Left ventricle myocardium superior (tissue), 1 donor: ENCODE data around the gene VPS39. TPM values are rescaled to one million over a fixed set of nuclear protein-coding genes. Genes with fewer than 3 reads are reported as not detected.

Experiments used
- ATAC-seq: fragments of 200-7000 bp; cut with Tn5 transposase; one replicate; pipeline ENCODE4 v1.9.1; 2020; ENCODE audit warnings: mild to moderate bottlenecking, moderate library complexity
- DNase-seq: peaks from one replicate; pipeline ENCODE4 v3.0.0-alpha.2; 2020
- intact Hi-C: fragments of 100-400 bp; cut with micrococcal nuclease; formaldehyde crosslinking; loops from one replicate; pipeline ENCODE4 v1.11.0; 2022
- total RNA-seq: library from RNA; stranded (reverse); fragmentation: NEBNext Ultra II Directional; extraction: Animal tissue kit (Norgen Biotek cat#: 25700); gene quantifications from one replicate; pipeline ENCODE4 v1.2.1, GENCODE V29; 2021
- donor health status: DM: no; HTN: yes; CAD: no; lungs with severe emphysema.

VPS39 gene
- total RNA-seq, 1 donor from 2014 or later = 45.3 TPM

DNA sequence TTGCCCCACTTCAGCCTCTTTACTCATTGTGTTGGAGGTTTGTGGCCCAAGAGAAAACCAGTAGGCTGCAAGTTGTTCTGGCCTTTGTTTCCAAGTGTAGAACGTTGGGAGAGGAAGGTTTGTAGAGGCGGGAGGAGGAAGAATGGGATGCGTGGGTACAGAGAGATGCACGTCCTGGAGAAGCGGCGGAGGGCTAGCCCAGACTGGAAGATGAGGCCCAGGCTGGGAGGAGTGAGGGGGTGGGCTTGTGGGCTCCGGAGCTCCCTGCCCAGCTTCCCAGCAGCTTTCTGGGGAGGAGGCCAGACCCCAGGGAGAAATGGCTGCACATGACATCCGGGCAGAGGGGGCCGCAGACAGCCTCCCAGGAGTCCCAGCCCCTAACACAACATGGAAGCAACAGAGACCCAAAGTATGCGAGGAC is 57.0 kb downstream of the VPS39 start:
- no peak for ATAC-seq
- intact Hi-C loops = no loop called here
- DNase-seq = no peak

DNA sequence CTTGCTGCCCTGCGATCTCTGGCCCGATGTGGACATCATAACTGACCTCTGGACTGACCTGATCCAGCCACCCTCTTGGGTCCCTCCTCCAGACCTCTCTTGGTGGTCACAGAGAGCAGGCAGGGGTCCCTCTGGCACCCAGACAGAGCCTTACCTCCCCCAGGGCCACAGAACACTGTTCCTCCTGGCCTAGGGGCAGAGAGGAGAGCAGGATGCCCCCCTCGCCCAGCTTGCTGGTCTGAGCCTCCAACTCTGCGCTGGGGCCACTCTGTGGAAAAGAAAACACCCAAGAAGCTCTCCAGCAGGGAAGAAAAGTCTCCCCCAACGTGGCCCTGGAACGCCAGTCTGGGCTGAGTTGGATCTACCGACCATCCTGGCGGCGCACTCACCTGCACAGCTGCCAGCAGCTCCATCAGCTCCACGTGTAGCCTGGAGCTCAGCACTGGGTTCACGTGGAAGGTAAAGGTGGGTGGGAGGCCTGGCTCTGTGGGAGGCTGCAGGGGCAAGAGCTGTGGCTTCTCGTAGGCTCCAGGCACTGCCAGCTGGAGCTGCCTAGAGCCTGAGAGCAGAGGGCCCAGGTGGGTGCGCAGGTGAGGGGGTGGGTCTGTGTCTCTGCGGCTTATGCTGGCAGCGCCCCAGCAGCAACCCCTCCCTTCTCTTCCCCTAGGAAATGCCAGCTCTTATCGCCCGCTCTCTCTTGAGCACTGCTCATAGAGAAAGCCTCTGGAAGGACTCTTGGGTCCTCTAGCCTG is 57.7 kb downstream of the VPS39 start:
- ATAC-seq (no peak), DNase-seq (no peak)
- intact Hi-C loops = no loop called here

DNA sequence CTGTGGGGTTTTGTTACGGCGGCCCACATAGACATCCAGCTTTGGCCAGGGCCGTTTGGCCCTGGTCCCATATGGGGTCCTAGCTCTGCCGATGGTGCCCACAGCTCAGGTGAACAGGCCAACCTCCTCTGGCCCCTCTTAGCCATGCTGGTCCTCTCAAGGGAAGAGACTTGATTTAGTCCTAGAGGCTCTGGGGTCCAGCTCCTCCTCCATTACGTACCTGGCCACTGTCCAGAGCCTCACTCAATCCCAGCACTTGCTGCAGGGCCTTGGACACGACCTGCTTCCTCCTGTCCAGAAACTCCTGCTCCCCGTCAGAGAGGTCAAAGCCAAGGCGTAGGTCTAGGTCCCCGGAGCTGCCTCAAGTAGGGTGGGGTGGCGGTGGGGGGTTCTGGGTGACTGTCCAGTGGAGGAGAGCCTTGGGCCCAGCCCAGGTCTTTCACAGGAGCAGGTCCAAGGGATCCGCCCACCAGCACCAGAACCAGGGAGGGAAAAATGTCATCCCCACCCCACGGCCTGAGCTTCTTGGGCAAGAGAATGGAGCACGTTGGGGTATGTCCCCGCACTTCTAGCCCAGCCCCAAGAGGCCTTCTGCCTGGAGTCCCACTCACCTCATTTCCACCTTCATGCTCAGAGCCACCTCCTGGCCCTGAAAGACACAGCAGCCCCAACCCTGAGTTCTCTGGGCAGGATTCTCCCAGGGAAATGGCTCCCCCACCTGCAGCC is 58.4 kb downstream of the VPS39 start:
- DNase-seq (no peak), ATAC-seq (no peak)
- intact Hi-C loops = no loop called here

DNA sequence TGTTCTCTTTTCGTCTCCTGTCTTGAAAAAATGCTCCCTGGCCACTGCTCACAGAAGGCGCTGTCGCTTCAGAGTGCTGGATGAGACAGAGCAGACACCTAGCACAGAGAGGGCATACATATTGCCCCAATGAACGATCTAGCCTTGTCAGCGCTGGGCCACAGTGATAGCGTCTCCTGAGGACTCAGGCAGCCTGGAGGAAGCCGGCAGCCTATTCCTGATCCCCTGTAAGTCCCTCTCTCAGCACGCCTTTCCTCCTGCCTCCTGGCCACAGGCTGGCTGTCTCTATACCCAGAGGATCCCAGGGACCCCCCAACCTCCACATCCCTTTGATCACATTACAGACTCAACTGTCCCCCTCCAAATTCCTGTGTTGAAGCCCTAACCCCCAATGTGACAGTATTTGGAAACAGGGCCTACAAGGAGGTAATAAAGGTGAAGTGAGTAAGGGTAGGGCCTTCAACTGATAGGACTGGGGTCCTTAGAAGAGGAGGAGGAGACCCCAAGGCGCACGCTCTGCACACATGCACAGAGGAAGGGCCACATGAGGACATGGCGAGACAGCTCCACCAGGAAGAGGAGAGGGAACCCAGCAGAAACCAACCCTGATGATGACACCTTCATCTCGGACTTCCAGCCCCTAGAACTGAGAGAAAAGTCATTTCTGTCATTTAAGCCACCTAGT is 59.2 kb downstream of the VPS39 start:
- ATAC-seq (peak; percentile 52), DNase-seq (no peak)
- intact Hi-C loops = no loop called here

DNA sequence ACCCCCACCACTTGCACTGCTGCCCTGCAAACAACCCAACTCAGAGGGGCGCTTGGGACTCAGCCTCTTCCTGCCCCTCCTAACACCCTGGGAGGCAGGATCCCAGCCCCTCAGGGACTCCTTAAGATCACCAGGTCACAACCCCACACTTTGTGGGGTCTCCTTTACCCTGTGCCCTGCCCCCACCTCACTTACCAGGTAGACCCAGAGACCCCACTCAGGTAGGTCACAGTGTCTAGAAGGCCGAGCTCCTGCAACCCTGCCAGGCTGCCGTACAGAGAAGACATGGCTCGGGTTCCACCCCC is 60.7 kb downstream of the VPS39 start:
- no peak for DNase-seq
- intact Hi-C loops = no loop called here
- ATAC-seq = no peak

DNA sequence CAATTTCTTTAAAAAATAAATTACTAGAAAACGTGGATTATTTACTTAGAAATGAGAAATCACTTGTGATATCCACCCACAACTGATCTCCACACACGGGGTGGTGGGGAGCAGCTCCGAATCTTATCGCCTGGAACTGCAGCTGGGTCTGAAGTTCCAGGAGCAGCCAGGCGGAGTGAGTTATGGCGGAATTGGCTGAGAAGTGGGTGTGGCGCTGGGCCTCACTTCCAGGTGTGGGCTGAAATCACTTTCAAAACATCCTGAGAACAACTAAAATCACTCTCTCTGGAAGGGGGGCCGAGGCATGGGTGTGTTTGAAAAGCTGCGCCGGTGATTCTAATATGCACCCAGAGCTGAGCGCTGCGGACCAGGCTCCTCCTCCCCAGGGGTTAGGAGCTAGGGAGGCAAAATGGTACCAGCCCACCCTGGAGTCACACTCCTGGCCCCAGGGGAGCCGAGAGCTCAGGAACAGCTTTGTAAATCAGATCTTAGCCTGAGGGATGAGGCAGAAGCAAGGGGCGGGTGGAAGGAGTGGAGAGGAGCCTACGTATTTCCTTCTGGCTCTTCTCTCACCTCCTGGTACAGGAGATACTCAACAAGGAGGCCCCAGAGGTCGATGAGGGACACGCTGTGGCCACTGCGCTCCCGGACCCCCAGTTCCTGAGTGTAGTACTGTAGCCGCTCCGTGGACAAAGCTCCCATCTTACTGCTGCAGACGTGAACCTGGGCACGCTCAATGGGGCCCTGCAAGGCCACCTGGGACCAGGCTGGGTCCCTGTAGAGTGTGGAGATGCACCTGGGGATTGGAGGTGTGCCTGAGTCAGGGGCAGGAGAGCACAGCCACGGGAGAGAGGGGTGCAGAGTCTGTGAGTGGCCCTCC is 61.3 kb downstream of the VPS39 start:
- ATAC-seq (no peak), DNase-seq (no peak)
- intact Hi-C loops = no loop called here

DNA sequence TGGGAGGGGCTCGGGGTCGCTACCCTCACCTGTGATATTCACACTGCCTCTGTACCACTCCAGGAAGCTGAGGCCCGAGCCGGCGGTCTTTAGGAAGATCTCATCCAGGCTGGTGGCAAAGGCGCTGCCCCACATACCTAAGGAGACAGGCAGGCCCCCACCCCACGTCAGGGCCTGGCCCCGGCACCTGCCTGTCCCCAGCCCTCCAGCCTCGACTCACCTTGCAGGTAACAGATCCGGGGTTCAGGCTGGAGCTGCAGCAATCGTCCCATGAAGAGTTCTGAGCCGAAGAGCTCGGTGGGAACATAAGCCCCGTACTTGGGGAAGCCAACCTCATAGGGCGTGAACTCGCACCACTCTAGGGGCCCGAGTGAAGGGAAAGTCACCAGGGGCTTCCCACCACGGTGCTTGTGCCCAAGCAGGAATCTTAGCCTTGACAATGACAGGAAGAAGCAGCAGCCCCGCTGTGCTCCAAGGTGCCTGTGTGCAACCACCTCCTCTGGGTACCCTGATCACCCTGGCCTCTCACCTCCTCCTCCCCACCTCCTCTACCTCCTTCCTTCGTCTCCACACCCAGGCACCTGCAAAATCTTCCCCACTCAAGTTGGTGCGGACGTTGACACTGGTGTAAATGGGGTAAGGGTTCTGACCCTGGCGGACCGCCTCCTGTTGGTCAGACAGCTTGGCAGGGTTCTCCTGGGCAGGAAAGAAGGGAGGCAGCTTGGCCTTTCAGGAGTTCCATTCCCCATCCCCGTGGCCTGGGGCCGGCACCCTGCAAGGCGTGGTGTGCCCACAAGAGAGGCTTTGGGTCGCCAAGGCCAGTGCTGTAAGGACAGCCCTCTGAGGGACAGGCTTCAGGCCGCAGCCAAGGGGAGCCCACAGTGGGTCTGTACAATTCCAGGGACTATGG is 62.3 kb downstream of the VPS39 start:
- no peak for ATAC-seq
- DNase-seq = no peak
- intact Hi-C loops = no loop called here

DNA sequence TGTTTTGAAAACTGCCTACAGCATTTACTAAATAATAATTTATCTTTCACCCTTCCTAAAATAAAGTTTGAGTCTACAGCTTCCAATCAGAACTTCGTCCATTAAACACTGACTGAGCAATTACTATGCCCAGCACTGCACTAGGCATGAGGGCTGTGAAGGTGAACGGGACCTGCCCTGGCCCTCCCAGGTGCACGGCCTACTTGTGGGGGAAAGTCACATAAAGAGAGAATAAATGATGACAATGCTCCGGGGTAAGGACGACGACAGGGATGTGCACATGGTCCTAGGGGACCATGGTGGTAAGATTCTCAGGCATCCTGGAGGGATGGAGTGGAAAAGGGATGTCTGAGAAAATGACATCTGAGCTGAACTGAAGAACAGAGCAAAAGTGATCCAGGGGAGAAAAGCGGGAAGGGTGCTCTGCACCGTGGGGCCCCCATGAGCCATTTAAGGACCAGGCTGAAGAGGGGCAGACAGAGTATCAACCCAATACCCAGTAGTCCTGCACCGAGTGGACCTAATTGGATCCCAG is 63.2 kb downstream of the VPS39 start:
- ATAC-seq = no peak
- intact Hi-C loops = no loop called here
- no peak for DNase-seq

DNA sequence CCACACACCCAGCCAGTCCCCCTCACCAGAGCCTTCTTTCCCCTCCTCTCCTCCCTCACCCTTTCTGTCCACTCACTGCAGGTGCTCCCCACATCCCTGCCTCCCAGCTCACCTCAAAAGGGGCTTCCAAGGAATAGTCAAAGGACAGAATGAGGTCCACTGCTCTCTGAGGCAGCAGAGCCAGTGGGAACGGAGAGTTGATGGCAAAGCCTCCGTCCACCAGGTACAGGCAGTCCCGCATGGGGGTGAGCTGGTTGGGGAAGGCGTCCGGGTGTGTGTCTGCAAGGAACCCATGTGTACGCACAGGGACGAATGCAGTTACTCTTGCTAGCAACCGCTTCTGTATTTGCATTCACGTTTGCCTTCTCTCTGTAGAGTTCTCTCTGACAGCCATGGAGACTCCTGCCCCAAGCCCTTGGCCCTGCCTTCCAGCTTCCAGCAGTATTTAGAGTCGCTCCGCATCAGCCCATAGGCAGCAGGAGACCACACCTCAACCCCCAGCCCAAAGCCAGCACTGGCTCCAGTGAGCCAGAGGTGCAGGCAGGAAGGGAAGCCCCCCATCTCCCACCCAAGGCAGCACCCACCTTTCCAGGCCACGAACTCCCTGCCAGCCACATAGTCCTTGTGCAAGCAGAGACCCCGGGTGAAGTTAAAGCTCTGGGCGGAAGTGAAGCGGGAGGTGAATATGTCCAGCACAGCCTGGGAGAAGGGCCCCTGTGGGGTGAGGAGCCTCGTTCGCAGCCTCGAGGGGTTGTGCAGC is 64.1 kb downstream of the VPS39 start:
- intact Hi-C loops = no loop called here
- ATAC-seq (no peak), DNase-seq (no peak)

DNA sequence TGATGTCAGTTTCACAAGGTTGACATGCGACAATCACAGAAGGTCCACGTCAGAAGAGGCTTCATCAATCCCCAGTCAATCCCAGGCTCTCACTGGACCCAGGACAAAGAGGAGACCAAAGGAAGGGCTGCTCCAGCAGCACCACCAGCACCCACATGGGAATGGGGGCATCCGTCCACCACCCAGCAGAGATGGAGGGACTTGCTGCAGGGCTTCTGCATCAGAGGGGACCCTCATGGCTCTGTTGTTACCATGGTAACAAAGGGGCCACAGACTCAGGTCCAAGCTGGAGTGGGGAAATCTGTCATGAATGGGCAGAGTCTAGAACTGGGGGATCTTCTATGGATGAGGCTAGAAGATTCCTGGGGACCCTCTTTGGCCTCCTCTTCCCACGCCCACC is 64.7 kb downstream of the VPS39 start:
- intact Hi-C loops = no loop called here
- DNase-seq = no peak
- ATAC-seq = no peak

DNA sequence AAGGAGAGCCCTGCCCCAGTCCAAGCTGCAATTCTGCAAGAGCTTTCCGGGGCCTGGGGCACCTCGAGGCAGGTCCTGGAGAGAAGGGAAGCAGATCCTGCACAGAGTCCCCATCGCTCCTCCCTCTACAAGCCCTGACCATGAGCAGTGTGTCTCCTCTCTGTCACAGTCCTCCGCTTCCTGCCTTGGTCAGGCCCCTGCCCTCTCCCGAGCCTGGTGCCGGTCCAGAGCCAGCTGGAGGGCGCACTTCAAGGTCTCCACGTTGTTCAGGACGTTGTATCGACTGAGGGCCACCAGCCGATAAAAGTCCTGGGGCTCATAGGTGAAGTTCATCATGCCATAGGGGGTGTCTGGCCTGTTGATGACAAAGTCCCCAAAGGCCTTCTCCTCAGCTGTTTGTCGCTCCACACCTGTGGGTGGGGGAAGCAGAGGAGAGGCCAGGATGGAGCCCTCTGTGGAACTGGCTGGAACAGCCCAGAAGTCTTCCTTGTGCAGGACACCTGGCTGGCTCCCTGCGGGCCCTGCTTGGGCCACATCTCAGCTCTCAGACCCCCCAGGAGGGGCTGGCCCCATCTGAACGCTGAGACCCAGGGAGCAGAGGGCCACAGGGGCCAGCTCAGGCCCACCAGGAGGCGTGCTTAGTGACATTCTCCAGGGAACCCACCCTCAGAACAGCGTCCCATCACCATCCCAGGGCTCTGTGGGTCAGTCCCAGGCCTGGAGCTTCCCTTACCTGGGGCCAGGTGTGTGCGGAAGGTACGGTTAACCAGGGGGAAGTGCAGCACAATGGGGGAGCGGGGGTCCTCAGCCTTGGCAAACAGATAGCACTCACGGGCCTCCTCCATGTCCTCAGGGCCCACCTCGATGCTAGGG is 66.1 kb downstream of the VPS39 start:
- no peak for DNase-seq
- no peak for ATAC-seq
- intact Hi-C loops = no loop called here

DNA sequence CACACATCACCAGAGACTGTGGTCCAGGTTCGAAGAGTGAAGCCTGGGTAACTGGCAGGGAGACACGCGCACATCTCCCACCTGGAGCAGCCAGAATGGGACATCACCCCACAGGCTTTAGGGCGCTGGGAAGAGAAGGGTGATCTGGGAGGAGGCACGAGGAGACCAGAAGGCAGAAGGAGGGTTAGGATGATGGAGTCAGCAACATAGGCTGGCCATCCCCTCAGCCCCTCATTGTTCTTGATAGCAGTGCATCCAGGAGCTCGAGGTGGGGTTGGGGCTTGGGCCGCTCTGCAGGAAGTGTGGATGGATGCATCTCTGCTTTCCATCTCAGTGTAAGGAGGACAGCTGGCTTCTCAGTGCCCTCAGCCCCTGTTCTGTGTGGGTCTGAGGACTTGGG is 66.9 kb downstream of the VPS39 start:
- ATAC-seq (no peak), DNase-seq (no peak)
- intact Hi-C loops = no loop called here

DNA sequence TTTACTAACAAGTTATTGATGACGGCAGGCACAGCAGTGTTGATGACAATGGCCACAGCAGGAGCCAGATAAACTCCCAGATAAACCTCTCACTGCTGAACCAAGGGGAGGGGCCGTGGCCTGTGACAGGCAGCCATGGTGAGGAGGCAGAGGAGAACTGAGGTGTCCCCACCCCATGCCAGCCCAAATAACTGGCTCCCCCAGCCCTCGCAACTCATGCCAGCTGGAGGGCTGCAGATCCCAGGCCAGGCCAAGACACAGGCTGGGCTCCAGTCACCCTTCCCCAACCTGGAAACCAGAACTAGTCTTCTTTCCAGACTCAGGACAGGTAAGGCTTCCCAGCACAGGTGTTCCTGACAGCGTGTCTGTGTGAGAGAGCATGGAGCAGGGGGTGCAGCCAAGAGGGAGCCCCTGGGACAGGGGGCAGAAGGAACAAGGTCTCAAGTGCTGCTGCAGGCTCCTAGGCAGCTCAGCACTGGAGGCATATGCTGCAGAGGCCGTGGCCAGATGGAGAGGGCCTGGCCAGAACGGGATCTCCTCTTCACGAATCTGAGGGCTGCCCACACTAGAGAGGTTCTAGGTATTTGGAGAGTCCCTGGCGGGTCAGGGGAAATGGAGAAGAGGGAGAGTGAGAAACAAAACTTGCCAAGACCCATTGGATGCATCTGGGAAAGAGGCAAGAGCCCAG is 67.6 kb downstream of the VPS39 start:
- ATAC-seq (no peak), DNase-seq (no peak)
- intact Hi-C loops = no loop called here

DNA sequence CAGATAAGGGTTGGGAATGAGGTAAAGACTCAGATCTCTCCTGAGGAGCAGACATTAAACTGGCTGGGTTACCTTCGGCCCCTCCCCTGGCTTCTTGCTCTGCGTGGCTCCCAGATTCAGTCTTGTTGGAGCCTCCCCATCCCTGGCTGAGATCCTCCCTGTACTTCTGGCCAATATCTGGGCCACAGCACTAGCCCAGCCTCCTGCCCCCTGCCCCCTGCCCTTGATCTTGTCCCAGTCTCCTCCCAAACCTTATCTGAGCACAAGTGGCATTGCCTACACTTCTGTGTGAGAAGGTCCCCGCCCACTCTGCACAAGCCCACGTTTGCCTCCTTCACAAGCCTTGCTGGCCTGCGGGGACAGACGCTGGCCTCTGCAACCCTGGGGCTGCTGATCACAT is 68.5 kb downstream of the VPS39 start:
- DNase-seq (no peak), ATAC-seq (no peak)
- intact Hi-C loops = no loop called here

DNA sequence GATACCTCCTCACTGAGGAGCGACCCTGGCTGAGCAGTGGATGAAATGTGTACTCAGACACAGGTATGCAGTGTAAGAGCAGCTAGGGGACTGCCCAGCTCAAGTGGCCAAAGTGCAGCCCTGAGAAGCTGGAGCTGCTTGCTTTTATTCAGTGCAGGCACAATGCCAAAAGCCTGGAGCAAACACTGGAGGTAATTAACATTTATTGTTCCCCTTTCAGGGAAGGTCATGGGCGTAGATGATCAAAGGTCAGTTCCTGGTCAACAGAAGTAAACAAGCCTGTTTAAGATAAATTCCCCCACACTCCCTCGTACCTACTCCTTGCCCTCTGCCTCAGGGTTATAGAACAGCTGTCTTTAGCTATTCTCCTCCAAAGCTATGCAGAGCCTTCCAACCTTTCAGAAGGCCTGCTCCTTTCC is 69.1 kb downstream of the VPS39 start:
- ATAC-seq (no peak), DNase-seq (no peak)
- intact Hi-C loops = no loop called here

DNA sequence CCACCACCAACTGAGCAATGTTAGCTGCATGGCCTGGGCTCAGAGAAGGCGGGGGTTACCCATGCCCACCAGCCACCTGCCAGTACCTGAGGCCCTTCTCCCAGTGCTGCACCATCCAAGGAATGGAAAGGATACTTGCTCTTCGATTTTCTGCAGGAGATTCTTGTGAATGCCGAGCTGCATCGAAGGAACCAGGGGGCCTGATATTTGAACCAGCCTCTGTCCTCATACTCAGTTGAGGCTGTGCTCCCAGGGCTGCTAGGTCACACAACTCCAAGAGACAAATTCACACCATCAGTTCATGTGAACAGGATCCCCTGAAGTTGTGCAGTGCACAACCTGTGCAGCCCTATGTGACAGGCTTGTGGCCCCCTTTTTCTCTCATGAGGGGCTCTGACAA is 69.7 kb downstream of the VPS39 start:
- ATAC-seq (no peak), DNase-seq (no peak)
- intact Hi-C loops = no loop called here
